Measurements from ENCODE around the gene TNFSF11. TPM values are rescaled to one million over a fixed set of nuclear protein-coding genes. Genes with fewer than 3 reads are reported as not detected.
A peak's percentile ranks its signal among the peaks of the same experiment; 100 is the strongest.

TNFSF11 gene
- total and polyA plus RNA-seq, 4 donors: 0.06 to 0.97 TPM; not detected in 2

- peak overlapping the region; percentile 10 for H3K4me3 ChIP-seq
- 57 to 66% methylated on average over 3 of the region's 3 CpGs for WGBS, 2 donors
- H3K36me3 ChIP-seq (ENCODE audit: control insufficient read depth in 4 of 4, insufficient read depth in 4 of 4, low read length in 4 of 4): no peaks in the 10 kb centered on the region
- no peak overlapping the region for H3K9ac ChIP-seq (ENCODE audit: insufficient read depth in 1 of 2, low read length in 2 of 2)
- no peak for TF ChIP-seq CTCF (IDR thresholded peaks at IDR 0.05; ENCODE audit: control extremely low read depth, extremely low read depth)
- no peaks in the 10 kb centered on the region for H3K27me3 ChIP-seq (ENCODE audit: control insufficient read depth in 3 of 3, insufficient read depth in 3 of 3, low read length in 2 of 3)
- no peak overlapping the region for H3K27ac ChIP-seq (ENCODE audit: low read depth in 1 of 2, low read length in 1 of 2)
- DNase-seq: no peak
- peaks cover 0 to 6% (median 0%) of the 10 kb centered on the region in 4 donors for H3K9me3 ChIP-seq (ENCODE audit: control insufficient read depth in 4 of 4, insufficient read depth in 3 of 4, low read length in 3 of 4)
- no peak for ATAC-seq (ENCODE audit: insufficient read depth, low FRiP score)
- no peaks in the 10 kb centered on the region for H3K4me1 ChIP-seq (ENCODE audit: control insufficient read depth in 5 of 5, insufficient read depth in 5 of 5, low read length in 5 of 5)
Observed at GRCh38 chr13:42561752-42562467, 12.0 kb upstream of the TNFSF11 start.

GRCh38 chr13:42567906-42568305 is 6.0 kb upstream of the TNFSF11 start:
- H3K4me1 ChIP-seq (ENCODE audit: control insufficient read depth in 5 of 5, insufficient read depth in 5 of 5, low read length in 5 of 5): no peaks in the 10 kb centered on the region
- no peaks in the 10 kb centered on the region for H3K27me3 ChIP-seq (ENCODE audit: control insufficient read depth in 3 of 3, insufficient read depth in 3 of 3, low read length in 2 of 3)
- no peak for ATAC-seq (ENCODE audit: insufficient read depth, low FRiP score)
- no peaks in the 10 kb centered on the region for H3K36me3 ChIP-seq (ENCODE audit: control insufficient read depth in 4 of 4, insufficient read depth in 4 of 4, low read length in 4 of 4)
- no peak overlapping the region for H3K9ac ChIP-seq (ENCODE audit: insufficient read depth in 1 of 2, low read length in 2 of 2)
- peak; percentile 31 to 73 (median 60) for DNase-seq
- H3K4me3 ChIP-seq: no peak overlapping the region
- peaks cover 0 to 3% (median 0%) of the 10 kb centered on the region in 4 donors for H3K9me3 ChIP-seq (ENCODE audit: control insufficient read depth in 4 of 4, insufficient read depth in 3 of 4, low read length in 3 of 4)
- no peak overlapping the region for H3K27ac ChIP-seq (ENCODE audit: low read depth in 1 of 2, low read length in 1 of 2)
- no peak for TF ChIP-seq CTCF (IDR thresholded peaks at IDR 0.05; ENCODE audit: control extremely low read depth, extremely low read depth)
- 50 to 76% methylated on average over 2 of the region's 2 CpGs for WGBS, 2 donors

GRCh38 chr13:42569576-42570344 is 4.2 kb upstream of the TNFSF11 start:
- no peak overlapping the region for H3K27ac ChIP-seq (ENCODE audit: low read depth in 1 of 2, low read length in 1 of 2)
- H3K9ac ChIP-seq (ENCODE audit: insufficient read depth in 1 of 2, low read length in 2 of 2): no peak overlapping the region
- ATAC-seq (ENCODE audit: insufficient read depth, low FRiP score) (no peak), DNase-seq (no peak)
- no peak for TF ChIP-seq CTCF (IDR thresholded peaks at IDR 0.05; ENCODE audit: control extremely low read depth, extremely low read depth)
- no peak overlapping the region for H3K4me3 ChIP-seq
- H3K36me3 ChIP-seq (ENCODE audit: control insufficient read depth in 4 of 4, insufficient read depth in 4 of 4, low read length in 4 of 4): no peaks in the 10 kb centered on the region
- peaks cover 0 to 7% (median 0%) of the 10 kb centered on the region in 5 donors for H3K4me1 ChIP-seq (ENCODE audit: control insufficient read depth in 5 of 5, insufficient read depth in 5 of 5, low read length in 5 of 5)
- WGBS, 2 donors: 20 to 41% methylated on average over 3 of the region's 3 CpGs
- H3K27me3 ChIP-seq (ENCODE audit: control insufficient read depth in 3 of 3, insufficient read depth in 3 of 3, low read length in 2 of 3): peaks cover 5 to 11% (median 5%) of the 10 kb centered on the region in 3 donors
- H3K9me3 ChIP-seq (ENCODE audit: control insufficient read depth in 4 of 4, insufficient read depth in 3 of 4, low read length in 3 of 4): peaks cover 0 to 3% (median 1%) of the 10 kb centered on the region in 4 donors
